IMR-90 (cell line): ENCODE data around the gene SULT1E1. TPM values are rescaled to one million over a fixed set of nuclear protein-coding genes. Genes with fewer than 3 reads are reported as not detected.

Source experiments
- ATAC-seq: fragments of 200-7000 bp; cut with Tn5 transposase; 2 replicates; pipeline ENCODE4 v1.9.1; 2020; ENCODE audit warnings: low read depth, mild to moderate bottlenecking, moderate library complexity
- BruUV-seq: library from RNA; stranded (reverse); fragments of 400-500 nt; replicated peaks from 2 replicates; lab custom pipeline; 2021; lab: Mats Ljungman, UMichigan
- CTCF ChIA-PET: fragments of 300-600 bp; formaldehyde crosslinking; extraction: SDS; loops from one replicate; lab custom pipeline; 2021; ENCODE audit warnings: antibody characterized with exemption; lab: Yijun Ruan, JAX
- POLR2A ChIA-PET: fragments of 300-600 bp; sonication (Branson Sonifier 250); formaldehyde crosslinking; loops from one replicate; lab custom pipeline; 2022; ENCODE audit warnings: antibody characterized with exemption; ENCODE audit not compliant: unreplicated experiment; lab: Charles Lee
- DNase-seq: peaks from one replicate; pipeline ENCODE4 v3.0.0; 2013
- H2AFZ ChIP-seq: replicated peaks from 2 replicates; pipeline ENCODE3; 2013; ENCODE audit warnings: low read length, mild to moderate bottlenecking; ENCODE audit not compliant: poor library complexity
- H2AK5ac ChIP-seq: 2 replicates; pipeline ENCODE4 v1.6.1; 2013; ENCODE audit warnings: low read depth, low read length, inconsistent platforms
- H2AK9ac ChIP-seq: replicated peaks from 2 replicates; pipeline ENCODE3; 2013; ENCODE audit warnings: mild to moderate bottlenecking, low read depth, low read length, moderate library complexity; ENCODE audit not compliant: poor library complexity
- H2BK120ac ChIP-seq: 2 replicates; pipeline ENCODE4 v1.6.1; 2013; ENCODE audit warnings: low read depth, low read length, inconsistent platforms
- H2BK15ac ChIP-seq: 3 replicates; pipeline ENCODE4 v1.6.1; 2013; ENCODE audit warnings: low read depth, low read length, inconsistent platforms
- H2BK20ac ChIP-seq: 2 replicates; pipeline ENCODE4 v1.6.1; 2013; ENCODE audit warnings: low read depth, mild to moderate bottlenecking, inconsistent platforms, low read length, moderate library complexity
- H2BK5ac ChIP-seq: 2 replicates; pipeline ENCODE4 v1.6.1; 2013; ENCODE audit warnings: mild to moderate bottlenecking, low read depth, low read length, inconsistent platforms; ENCODE audit not compliant: poor library complexity, severe bottlenecking
- H3K14ac ChIP-seq: replicated peaks from 2 replicates; pipeline ENCODE4 v1.6.1; 2013; ENCODE audit warnings: low read depth, low read length, inconsistent platforms
- H3K18ac ChIP-seq: 2 replicates; pipeline ENCODE4 v1.6.1; 2013; ENCODE audit warnings: low read depth, low read length, control low read depth
- H3K23ac ChIP-seq: 2 replicates; pipeline ENCODE4 v1.6.1; 2013; ENCODE audit warnings: low read depth, low read length, inconsistent platforms
- H3K27ac ChIP-seq: 2 replicates; pipeline ENCODE4 v1.5.1; 2013; ENCODE audit warnings: mild to moderate bottlenecking, control low read depth, low read length; ENCODE audit not compliant: insufficient read depth
- H3K27me3 ChIP-seq: 2 replicates; pipeline ENCODE4 v1.6.1; 2013; ENCODE audit warnings: low read length; ENCODE audit not compliant: control insufficient read depth, insufficient read depth
- H3K36me3 ChIP-seq: 2 replicates; pipeline ENCODE4 v1.6.1; 2013; ENCODE audit warnings: low read length, mixed read lengths; ENCODE audit not compliant: control insufficient read depth, insufficient read depth
- H3K4ac ChIP-seq: 2 replicates; pipeline ENCODE4 v1.6.1; 2013; ENCODE audit warnings: low read depth, low read length, inconsistent platforms
- H3K4me1 ChIP-seq: 2 replicates; pipeline ENCODE4 v1.6.1; 2013; ENCODE audit warnings: low read length, mixed read lengths; ENCODE audit not compliant: control insufficient read depth, insufficient read depth
- H3K4me2 ChIP-seq: 2 replicates; pipeline ENCODE4 v1.6.1; 2013; ENCODE audit warnings: low read depth, mild to moderate bottlenecking, control low read depth, low read length, moderate library complexity
- H3K4me3 ChIP-seq: 2 replicates; pipeline ENCODE4 v1.5.1; 2013; ENCODE audit warnings: low read depth, mild to moderate bottlenecking, control low read depth, low read length, moderate library complexity; ENCODE audit not compliant: insufficient read depth
- H3K56ac ChIP-seq: 2 replicates; pipeline ENCODE4 v1.6.1; 2013; ENCODE audit warnings: low read length, inconsistent platforms; ENCODE audit not compliant: insufficient read depth; ENCODE audit errors: extremely low read depth
- H3K79me1 ChIP-seq, 2 experiments: 2 replicates each; pipeline ENCODE4 v1.6.1; 2013; ENCODE audit warnings: low read length in 2 of 2, inconsistent platforms in 1 of 2, low read depth in 1 of 2
- H3K9ac ChIP-seq: 2 replicates; pipeline ENCODE4 v1.6.1; 2013; ENCODE audit warnings: low read depth, low read length, control low read depth
- H3K9me1 ChIP-seq: 2 replicates; pipeline ENCODE4 v1.6.1; 2013; ENCODE audit warnings: low read length, inconsistent platforms; ENCODE audit not compliant: insufficient read depth
- H3K9me3 ChIP-seq: 2 replicates; pipeline ENCODE4 v1.6.1; 2013; ENCODE audit warnings: low read length; ENCODE audit not compliant: control insufficient read depth, insufficient read depth
- H4K20me1 ChIP-seq: 2 replicates; pipeline ENCODE4 v1.6.1; 2013; ENCODE audit warnings: low read length, inconsistent platforms; ENCODE audit not compliant: insufficient read depth
- H4K5ac ChIP-seq: 2 replicates; pipeline ENCODE4 v1.6.1; 2013; ENCODE audit warnings: mild to moderate bottlenecking, low read depth, low read length, control low read depth
- H4K8ac ChIP-seq, 2 experiments: 2 replicates each; pipeline ENCODE4 v1.6.1; 2013; ENCODE audit warnings: low read depth in 2 of 2, low read length in 2 of 2, control low read depth in 1 of 2, inconsistent platforms in 1 of 2
- H4K91ac ChIP-seq: 2 replicates; pipeline ENCODE4 v1.6.1; 2013; ENCODE audit warnings: low read depth, low read length, inconsistent platforms; ENCODE audit not compliant: insufficient read depth
- CHD1 ChIP-seq: IDR thresholded peaks from 2 replicates; pipeline ENCODE4 v1.6.1; 2012; ENCODE audit warnings: low read depth, low read length, improper control_type of control experiment
- NFE2L2 ChIP-seq: fragments of 150-350 bp; IDR thresholded peaks from 2 replicates; pipeline ENCODE4 v1.6.1; 2016; ENCODE audit warnings: low read depth, mild to moderate bottlenecking, low read length
- POLR2A ChIP-seq: IDR thresholded peaks from 2 replicates; pipeline ENCODE4 v1.6.1; 2012; ENCODE audit warnings: mild to moderate bottlenecking, low read depth, low read length
- RAD21 ChIP-seq: IDR thresholded peaks from 2 replicates; pipeline ENCODE4 v1.6.1; 2012; ENCODE audit warnings: low read length, improper control_type of control experiment
- RFX5 ChIP-seq: IDR thresholded peaks from 2 replicates; pipeline ENCODE4 v1.8.0; 2012; ENCODE audit warnings: low read depth, mild to moderate bottlenecking, low read length, moderate library complexity
- SMC3 ChIP-seq: fragments of 150-350 bp; IDR thresholded peaks from 2 replicates; pipeline ENCODE4 v1.6.1; 2016; ENCODE audit warnings: low read depth, mild to moderate bottlenecking, antibody characterized with exemption, low read length, moderate library complexity
- WGBS, 2 experiments: methylation state at CpG; one replicate each; pipeline versions ENCODE4 v1.1.5 to v1.1.7; 2013; ENCODE audit warnings: missing lambda C conversion rate in 2 of 2; ENCODE audit not compliant: insufficient read length in 1 of 2; ENCODE audit errors: extremely low coverage in 2 of 2; 5-methylcytosine and 5-hydroxymethylcytosine counted together
- dilution Hi-C: fragments of 300-500 bp; cut with HindIII; formaldehyde crosslinking; loops from one replicate; pipeline ENCODE4 v1.14.3; 2018; ENCODE audit warnings: low sequenced_read_pairs; ENCODE audit not compliant: unreplicated experiment
- in situ Hi-C: fragments of 300-500 bp; cut with MboI; formaldehyde crosslinking; loops from 3 replicates; pipeline ENCODE4 v1.14.3; 2019; ENCODE audit warnings: low sequenced_read_pairs, inconsistent platforms, mixed read lengths
- intact Hi-C: fragments of 100-400 bp; cut with micrococcal nuclease; formaldehyde crosslinking; loops from 2 replicates; pipeline ENCODE4 v1.10.0; 2022
- polyA plus RNA-seq, 3 experiments: library from polyadenylated mRNA; depleted of rRNA; stranded (reverse); fragments of >200 nt; gene quantifications; 2 replicates each; pipeline ENCODE4 v1.2.3, GENCODE V29; 2012; ENCODE audit warnings: low replicate concordance in 1 of 3
- total RNA-seq: library from RNA; depleted of rRNA; stranded (reverse); fragments of >200 nt; gene quantifications from 2 replicates; pipeline ENCODE4 v1.2.3, GENCODE V29; 2012
- TF ChIP-seq, protein P1 (sequence below): conservative IDR thresholded peaks from 2 replicates; pipeline ENCODE4 v1.5.1; 2012; ENCODE audit warnings: mild to moderate bottlenecking, low read depth, low read length, improper control_type of control experiment

The SULT1E1 gene
- total and polyA plus RNA-seq, 2 of the 4 experiments (the other 2 are of a cell fraction): not detected

- Histone ChIP-seq H3K27me3 (no peaks in the 10 kb centered on the region), H3K14ac (no peak overlapping the region), H3K4me3 (no peak overlapping the region), H3K27ac (no peak overlapping the region), H3K36me3 (no peaks in the 10 kb centered on the region), H3K4me2 (no peak overlapping the region), H4K91ac (no peak overlapping the region), H2BK15ac (no peak overlapping the region), H4K5ac (no peak overlapping the region), H2AFZ (no peak overlapping the region), H3K56ac (no peak overlapping the region), H4K8ac (no peak overlapping the region), H2BK20ac (no peak overlapping the region), H2AK9ac (no peak overlapping the region), H2BK5ac (no peak overlapping the region), H3K18ac (no peak overlapping the region), H3K79me1 (no peaks in the 10 kb centered on the region), H4K20me1 (no peaks in the 10 kb centered on the region), H2AK5ac (no peak overlapping the region), H3K9ac (no peak overlapping the region), H3K9me1 (no peaks in the 10 kb centered on the region), H3K23ac (no peak overlapping the region), H3K4me1 (no peaks in the 10 kb centered on the region), H3K9me3 (no peaks in the 10 kb centered on the region), H2BK120ac (no peak overlapping the region), H3K4ac (no peak overlapping the region)
- no TSS peak for BruUV-seq
- DNase-seq (no peak), ATAC-seq (no peak)
- ChIA-PET CTCF (no interaction called here), POLR2A (no interaction called here)
- dilution Hi-C loops: no loop called here
- 77% methylated on average over 6 of the region's 16 CpGs; no CpG with 5 or more reads in 1 of the 2 experiments for WGBS, 2 experiments
- in situ Hi-C loops: no loop called here
- TF ChIP-seq, protein P1, sequence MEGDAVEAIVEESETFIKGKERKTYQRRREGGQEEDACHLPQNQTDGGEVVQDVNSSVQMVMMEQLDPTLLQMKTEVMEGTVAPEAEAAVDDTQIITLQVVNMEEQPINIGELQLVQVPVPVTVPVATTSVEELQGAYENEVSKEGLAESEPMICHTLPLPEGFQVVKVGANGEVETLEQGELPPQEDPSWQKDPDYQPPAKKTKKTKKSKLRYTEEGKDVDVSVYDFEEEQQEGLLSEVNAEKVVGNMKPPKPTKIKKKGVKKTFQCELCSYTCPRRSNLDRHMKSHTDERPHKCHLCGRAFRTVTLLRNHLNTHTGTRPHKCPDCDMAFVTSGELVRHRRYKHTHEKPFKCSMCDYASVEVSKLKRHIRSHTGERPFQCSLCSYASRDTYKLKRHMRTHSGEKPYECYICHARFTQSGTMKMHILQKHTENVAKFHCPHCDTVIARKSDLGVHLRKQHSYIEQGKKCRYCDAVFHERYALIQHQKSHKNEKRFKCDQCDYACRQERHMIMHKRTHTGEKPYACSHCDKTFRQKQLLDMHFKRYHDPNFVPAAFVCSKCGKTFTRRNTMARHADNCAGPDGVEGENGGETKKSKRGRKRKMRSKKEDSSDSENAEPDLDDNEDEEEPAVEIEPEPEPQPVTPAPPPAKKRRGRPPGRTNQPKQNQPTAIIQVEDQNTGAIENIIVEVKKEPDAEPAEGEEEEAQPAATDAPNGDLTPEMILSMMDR: no peak
- TF ChIP-seq RFX5 (no peak), NFE2L2 (no peak), SMC3 (no peak), CHD1 (no peak), RAD21 (no peak), POLR2A (no peak)
- intact Hi-C loops: no loop called here
Measured at GRCh38 chr4:69831646-69832325, 28.2 kb downstream of the SULT1E1 start.
